GM12872 (cell line): Measurements from ENCODE around the gene RASA3.

Experiments used
- TF ChIP-seq, protein P1 (sequence below): IDR thresholded peaks from 3 replicates; pipeline ENCODE4 v1.5.1; 2011; ENCODE audit warnings: low read depth, mild to moderate bottlenecking, low read length, moderate library complexity; ENCODE audit not compliant: insufficient read depth

Gene RASA3

DNA sequence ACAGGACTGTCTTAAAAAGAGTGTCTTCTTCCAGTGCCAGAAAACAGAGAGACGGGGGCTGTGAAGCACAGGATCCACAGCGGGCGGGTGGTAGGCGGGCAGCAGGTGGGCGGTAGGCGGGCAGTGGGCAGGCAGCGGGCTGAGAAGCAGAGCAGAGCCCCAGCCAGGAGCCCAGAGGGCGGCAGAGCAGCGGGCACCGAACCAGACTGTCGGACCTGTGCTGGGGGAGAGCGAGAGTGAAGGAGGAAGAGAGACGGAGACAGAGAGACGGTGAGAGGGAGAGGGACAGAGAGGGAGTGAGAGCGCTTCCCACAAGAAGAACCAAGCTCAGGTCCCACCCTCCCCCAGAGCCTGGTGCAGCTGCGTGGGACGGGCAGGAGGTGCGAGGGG, 30.3 kb downstream of the RASA3 start:
- TF ChIP-seq, protein P1, sequence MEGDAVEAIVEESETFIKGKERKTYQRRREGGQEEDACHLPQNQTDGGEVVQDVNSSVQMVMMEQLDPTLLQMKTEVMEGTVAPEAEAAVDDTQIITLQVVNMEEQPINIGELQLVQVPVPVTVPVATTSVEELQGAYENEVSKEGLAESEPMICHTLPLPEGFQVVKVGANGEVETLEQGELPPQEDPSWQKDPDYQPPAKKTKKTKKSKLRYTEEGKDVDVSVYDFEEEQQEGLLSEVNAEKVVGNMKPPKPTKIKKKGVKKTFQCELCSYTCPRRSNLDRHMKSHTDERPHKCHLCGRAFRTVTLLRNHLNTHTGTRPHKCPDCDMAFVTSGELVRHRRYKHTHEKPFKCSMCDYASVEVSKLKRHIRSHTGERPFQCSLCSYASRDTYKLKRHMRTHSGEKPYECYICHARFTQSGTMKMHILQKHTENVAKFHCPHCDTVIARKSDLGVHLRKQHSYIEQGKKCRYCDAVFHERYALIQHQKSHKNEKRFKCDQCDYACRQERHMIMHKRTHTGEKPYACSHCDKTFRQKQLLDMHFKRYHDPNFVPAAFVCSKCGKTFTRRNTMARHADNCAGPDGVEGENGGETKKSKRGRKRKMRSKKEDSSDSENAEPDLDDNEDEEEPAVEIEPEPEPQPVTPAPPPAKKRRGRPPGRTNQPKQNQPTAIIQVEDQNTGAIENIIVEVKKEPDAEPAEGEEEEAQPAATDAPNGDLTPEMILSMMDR, result no peak

DNA sequence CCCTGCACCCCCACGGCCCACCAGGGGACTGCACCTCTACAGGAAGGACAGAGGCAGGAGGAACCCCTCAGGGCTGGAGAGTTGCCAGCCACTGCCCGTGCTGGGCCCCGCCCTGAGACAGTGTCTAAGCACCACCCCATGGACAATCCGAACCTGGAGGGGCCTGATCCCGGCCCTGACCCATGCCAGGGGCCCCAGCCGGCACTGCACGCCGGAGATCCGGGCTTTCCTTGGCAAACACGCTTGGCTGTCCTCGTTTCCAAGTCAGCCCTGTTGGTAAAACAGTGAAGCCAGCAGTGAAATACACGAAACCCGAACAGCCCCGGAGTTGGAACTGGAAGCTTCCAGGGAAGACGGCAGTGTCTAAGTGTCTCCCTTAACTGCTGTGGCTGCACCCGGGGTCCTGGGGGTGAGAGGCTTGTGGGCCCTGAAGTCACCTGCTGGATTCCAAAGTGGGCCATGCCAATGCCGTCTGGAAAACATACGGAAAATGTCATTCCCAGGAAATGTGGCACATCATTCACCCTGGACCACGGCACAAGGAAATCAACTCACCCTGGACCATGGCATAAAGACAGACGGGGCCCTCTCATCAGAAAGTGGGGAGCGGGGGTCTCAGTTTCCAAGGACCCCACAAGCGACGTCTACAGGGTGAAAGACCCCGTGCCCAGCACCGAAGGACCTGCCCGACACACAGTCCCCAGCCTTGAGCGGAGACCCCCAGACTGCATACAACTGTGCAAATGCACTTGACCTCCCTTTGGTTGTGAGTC, 30.9 kb downstream of the RASA3 start:
- TF ChIP-seq, protein P1, result no peak

- TF ChIP-seq, protein P1, result no peak
Measured at GRCh38 chr13:114100446-114101357, 31.7 kb downstream of the RASA3 start.

DNA sequence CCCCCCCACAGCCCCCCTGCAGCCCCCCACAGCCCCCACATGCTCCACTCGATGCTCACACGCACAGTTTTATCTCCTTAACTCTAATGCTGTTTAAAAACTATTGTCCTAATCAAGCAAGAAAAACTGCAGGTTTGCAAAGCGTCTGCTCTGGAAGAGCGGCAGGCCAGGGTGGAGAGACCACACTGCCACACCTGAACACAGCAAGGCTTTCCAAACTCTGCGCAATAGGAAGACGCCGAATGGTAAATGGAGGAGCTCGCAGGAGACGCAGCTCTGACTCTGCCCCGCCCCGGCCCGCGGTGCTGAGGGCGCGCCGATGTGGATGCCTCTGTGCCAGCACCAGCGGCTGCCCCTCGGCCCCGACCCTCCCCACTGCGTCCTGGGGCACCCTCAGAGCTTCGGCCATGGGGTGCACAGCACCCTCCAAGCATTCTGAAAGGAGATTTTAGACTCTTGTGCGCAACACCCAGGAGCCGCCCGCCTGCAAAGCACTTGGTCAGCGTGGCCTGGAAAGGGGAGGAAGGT, 32.4 kb downstream of the RASA3 start:
- TF ChIP-seq, protein P1, result no peak

DNA sequence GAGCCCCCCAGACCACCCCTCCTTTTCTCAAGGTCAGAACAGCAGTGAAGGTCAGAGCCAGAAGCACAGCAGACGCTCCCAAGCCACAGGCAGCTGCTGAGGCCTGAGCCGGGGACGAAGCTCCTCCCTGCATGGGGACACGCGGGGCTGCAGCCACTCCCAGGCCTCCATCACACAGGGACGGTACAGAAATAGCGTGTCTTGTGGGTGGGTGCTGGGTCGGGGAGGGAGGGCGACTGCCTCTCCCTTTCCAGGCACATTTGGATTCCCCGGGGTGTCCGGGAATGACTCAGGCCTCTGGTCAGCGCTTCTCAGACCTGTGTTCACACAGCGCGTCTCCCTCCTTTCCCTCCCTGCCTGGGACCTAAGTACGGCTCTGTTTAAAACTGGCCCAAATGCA, 33.2 kb downstream of the RASA3 start:
- TF ChIP-seq, protein P1, result no peak

- TF ChIP-seq, protein P1, result no peak
Measured at GRCh38 chr13:114097893-114098688, 34.3 kb downstream of the RASA3 start.
